IPS-NIHi7 (cell line): ENCODE data around the gene HEG1.
"Not testable (repeated sequence)": the region's sequence is repeated elsewhere in the genome, so short reads cannot be mapped to it uniquely, and the experiment has no call there.

Source experiments
- DNase-seq: peaks from one replicate; pipeline ENCODE4 v3.0.0; 2012; ENCODE audit warnings: mixed read lengths; ENCODE audit errors: extremely low spot score

Gene HEG1

DNA sequence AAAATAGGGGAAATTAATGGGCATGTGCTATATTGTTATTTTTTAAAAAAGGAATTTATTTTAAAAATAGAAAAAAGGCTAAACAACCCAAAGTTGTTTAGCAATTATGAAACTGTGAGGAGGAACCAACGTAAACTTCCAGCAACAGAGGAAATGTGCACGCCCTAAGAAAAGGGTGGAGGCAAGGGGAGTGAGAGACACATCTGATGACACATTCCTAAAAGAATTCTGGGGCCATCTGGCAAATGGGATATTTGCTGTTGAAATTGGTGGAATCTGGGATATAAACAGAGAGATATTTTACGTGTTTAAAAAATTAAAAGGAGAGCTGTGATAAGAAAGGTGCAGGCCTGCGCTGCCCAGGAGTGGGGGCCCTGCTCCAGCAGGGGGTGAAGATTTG is 70.4 kb downstream of the HEG1 start:
- DNase-seq, result no peak

DNA sequence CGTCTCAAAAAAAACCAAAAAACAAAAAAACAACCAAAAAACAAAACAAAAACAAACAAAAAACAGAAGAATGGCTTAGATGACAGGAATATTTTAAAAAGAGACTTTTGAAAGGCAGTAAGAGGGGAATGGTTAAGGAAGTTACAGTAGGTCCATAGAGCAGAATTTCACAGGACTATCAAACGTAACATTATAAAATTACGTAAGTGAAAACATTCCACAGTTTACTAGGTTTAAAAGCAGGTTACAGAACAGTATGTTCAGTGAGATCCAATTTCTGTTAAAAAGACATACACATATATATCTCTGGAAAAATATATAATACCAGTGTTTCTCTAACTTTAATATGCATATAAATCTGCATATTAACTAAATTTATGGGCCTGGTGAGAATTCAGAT is 71.0 kb downstream of the HEG1 start:
- no peak for DNase-seq

DNA sequence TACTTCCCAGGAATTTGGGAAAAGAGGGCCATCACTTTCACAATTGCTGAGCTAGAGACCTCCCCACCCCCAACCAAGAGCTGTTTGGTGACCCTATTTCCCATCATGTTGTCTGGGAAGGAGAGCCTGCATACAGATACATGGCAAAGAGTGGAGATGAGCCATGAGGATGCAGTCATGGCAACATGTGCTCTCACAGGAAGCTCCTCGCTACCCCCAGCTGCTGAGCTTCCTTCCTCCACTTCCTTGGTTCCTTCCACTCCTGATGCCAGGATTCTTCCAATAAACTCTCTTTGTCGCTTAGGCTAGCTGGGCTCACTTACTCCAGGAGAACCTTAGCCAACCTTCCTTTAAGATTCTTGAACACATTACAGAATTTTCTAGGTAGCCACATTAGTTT is 72.9 kb downstream of the HEG1 start:
- DNase-seq, result no peak

DNA sequence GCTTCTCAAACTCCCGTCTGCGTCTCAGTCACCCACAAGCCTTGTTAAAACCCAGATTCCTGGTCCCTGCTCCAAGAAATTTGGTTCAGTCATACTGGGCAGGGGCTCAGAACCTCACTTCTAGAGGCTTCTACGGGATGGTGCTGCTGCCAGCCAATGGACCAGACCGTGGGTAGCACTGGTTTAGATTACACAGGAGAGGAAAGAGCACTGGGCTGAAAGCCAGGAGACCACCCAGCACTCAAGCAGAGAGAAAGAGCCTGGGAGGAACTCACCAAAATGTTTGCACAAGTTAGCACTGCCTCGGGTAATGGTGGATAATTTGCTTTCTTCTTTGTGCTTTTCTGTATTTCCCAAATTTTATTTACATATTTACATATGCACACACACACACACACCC is 74.3 kb downstream of the HEG1 start:
- DNase-seq, result no peak

DNA sequence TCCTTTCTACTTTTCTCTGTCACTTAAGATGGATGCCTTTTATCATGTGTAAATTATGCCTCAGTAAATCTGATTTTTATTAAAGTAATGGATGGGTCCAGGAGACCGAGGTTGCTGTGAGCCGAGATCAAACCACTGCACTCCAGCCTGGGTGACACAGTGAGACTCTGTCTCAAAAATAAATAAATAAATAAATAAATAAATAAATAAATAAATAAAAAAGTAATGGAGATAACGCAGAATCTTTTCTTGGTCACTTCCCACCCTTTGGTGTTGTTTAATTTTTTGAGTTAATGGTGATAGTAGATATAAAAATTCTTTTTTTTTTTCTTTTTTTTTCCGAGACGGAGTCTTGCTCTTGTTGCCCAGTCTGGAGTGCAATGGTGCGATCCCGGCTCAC is 77.2 kb downstream of the HEG1 start:
- DNase-seq, result no peak

DNA sequence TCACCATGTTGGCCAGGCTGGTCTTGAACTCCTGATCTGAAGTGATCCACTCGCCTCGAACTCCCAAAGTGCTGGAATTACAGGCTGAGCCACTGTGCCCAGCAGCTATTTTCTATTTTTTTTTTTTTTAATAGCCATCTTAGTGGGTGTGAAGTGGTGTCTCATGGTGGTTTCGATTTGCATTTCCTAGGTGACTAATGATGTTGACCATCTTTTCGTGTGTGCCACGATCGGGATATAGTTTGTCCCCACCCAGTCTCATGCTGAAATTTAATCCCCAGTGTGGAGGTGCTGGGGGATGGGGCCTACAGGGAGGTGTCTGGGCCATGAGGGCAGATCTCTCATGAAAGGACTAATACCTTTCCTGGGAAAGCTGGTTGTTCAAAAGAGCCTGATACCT is 79.4 kb downstream of the HEG1 start:
- DNase-seq, result no peak

DNA sequence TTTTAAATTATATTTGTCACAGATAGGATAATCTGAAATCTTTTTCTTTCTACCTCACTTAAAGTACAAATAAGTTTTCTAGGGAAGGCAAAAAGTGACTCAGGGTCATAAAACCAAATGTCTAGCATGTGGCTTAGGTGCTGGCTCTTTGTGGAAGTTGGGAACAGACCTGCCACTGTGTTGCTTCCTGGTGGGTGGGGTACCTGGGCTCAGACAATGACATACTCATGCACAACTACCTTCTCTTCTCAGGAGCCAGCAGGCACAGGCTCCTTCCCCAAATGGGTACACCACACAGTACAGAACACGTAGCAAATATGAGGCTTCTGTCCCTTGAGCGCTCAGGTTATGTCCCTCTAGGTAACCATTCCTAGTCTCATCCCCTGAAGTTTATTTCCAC is 81.1 kb downstream of the HEG1 start:
- DNase-seq, result no peak

DNA sequence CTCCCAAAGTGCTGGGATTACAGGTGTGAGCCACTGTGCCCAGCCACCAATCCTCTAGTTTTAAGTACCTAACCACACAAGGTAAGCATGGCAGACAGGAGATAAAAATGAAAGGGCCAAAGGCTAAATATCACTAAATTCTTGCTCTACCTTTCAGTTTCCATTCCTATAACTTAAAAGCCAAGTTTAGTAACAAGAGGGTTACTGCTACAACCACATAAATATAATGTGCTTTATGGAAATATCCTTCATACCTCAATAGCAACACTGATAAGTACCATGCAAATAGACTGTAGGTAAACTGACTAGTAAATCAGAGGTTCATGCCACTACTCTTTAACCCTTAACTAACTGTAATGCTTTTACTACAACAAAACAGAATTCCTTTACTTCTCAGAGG is 82.5 kb downstream of the HEG1 start:
- DNase-seq, result no peak

DNA sequence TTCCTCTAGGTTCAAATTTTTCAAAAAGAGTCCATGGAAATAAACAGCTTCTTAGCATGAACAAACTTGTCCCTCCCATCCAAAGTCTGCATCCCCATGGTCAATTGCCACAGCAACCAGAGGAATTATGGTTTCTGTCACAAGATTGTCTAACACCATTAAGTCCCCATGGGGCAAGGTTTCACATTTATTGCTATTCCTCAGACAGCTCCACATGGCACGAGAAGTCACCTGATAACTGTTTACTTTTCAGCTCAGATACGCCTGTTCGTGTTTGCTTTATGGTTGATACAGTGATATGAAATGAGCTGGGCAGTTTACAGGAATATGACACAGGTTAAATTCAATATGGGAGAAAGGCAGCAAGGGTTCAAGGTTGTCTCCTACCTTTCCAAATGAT is 83.3 kb downstream of the HEG1 start:
- no peak for DNase-seq

DNA sequence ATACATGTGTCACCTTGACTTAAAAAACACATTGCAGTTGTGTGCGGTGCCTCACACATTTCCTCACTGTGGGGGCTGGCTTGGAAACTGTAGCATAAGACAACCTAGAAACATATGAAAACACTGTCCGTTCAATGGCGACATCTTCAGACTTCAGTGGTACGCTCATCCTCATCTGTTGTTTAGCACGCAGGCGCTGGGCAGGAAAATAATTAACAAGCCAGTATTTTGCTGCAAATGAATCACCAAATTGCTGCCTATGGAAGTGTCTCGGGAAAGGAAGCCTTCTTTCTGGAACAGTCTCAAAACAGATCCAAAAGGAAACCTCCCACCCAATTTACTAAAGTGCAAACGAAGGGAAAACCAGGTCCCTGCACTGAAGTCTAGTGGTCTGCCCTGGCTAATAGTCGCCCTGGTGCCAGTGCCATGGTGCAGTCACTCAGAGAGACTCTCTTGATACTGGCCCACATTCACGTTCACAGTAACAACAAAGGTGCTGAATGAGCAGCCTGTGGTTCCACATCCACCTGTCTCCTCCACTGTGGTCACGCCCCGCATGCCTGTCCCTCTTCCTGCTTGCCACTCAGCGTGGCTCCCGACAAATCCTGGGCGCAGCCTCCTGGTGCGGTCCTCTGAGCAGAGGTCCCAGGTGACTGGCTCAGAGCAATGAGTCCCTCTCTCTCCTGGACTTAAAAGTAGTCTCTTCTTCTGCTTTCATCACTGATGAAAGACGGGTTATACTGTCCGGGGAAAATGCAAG is 85.7 kb downstream of the HEG1 start:
- no peak for DNase-seq

DNA sequence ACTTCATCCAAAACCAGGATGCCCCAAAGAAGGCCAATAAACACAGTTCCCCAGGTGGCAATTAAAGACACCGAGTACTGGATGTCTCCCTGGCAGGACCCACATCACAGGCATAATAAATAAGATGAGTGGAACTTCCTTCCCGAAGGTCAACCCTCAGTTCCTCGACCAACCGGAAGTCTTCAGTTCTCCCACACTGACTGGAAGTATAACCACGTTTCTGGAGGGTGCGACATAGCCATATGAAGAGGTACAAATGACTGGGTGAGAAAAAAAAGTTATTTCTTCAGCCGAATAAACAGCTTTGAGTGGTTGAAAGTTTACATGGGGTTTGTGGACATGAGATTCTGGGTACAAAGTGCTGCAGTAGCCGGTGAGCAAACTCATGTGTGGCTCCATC is 86.6 kb downstream of the HEG1 start:
- no peak for DNase-seq

DNA sequence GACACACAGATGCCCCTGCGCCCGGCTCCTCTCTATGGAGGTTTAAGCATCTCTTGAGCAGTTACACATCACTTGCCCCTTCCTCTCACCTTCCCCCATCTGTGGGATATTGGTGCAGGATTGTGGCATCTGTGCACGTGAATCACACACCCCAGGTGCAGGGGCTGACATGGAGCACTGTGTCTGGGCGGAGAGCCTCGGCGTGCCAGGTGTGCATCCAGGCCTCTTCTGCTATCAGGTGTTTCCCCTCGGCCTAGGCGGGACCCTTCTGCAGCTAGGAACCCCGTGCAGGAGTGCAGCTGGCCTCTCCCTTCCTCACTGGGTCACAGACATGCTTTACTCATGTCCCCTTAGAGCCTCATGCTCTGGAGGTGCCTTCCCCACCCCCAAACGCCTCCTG is 87.8 kb downstream of the HEG1 start:
- DNase-seq, result no peak

DNA sequence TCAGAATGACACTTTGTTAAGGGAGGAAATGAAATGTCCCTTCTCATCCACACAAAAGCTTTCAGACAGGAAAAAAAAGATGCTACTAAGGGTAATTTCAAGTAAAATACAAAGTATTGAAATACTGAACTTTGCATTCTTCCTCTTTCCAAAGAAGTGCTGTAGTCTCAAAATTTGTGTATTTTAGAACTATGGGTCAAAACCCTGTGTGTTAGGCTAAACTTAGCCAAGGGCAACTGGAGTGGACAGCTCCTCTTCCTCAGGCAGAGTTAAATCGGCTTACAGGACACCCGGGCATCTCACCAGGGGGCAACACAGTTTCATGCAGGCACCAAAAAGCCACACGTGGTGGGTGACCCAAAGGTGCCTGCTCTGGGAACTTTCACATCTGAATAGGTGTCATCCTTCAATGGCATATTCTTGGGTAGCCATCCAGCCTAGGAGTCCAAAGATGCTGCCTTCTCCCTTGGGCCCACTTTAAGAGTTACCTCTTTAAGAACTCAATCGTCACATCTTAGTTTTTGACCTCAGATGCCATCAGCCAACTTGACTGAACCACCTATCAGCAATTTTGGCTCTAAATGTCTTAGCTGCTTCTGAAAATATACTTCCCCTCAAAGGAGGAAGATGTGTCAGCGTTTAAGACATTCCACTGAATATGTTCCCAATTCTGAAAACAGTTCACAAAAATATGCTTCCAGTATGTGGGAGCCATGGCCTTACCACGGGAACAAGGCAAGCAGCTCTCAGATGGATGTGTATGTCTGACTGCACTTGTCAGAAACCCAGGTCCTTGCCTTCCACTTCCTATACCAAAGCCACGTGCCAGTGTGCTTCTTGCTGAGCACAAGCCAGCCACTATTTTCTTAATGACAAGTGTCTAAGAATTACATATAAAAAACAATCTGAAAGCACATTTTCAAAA is 89.0 kb downstream of the HEG1 start:
- DNase-seq, result no peak

DNA sequence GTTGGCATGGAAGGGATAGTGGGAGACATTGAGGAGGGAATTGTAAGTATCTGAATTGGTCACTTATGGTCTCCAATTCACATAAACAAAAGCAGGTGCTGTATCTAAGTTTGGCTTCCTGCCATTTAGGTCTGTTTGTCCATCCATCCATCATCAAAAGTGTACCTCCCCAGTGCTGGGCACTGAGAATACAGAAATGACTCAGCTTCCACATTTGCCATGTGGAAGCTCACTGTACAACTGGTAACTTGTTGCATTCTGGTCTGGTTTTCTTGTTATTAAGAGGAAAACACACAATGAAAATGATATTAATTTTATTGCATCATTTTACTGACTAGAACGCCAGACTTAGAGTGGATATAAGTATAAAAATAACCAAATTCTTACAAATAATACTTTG is 90.4 kb downstream of the HEG1 start:
- no peak for DNase-seq

DNA sequence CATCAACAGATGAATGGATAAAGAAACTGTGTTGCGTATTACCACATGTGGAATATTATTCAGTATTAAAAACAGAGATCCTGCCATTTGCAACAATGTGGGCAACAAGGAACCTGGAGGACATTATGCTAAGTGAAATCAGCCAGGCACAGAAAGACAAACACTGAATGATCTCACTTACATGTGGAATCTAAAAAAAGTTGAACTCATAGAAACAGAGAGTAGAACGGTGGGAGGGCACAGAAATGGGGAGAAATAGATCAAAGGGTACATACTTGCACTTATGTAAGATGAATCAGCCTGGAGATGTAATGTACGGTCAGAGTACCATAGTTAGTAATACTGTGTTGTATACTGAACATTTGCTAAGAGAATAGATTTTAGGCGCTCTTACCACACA is 91.4 kb downstream of the HEG1 start:
- DNase-seq, result no peak

DNA sequence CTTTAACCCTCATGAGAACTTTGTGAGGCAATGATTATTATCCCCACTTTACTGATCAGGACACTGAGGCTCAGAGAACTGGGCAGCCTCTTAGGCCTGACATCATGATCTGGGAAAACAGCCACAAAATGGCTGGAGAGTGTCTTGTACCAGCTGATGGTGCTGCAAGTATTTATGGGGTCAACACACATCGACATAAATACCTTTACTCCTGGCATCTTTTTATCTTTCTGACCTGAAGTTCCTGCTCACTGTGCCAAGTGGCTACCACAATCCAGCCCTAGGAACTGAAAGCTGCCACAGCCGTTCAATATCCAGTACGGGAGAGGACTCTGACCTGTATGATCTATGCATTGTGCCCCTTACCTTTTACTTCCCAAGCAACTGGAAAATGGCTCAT is 92.0 kb downstream of the HEG1 start:
- DNase-seq, result no peak

DNA sequence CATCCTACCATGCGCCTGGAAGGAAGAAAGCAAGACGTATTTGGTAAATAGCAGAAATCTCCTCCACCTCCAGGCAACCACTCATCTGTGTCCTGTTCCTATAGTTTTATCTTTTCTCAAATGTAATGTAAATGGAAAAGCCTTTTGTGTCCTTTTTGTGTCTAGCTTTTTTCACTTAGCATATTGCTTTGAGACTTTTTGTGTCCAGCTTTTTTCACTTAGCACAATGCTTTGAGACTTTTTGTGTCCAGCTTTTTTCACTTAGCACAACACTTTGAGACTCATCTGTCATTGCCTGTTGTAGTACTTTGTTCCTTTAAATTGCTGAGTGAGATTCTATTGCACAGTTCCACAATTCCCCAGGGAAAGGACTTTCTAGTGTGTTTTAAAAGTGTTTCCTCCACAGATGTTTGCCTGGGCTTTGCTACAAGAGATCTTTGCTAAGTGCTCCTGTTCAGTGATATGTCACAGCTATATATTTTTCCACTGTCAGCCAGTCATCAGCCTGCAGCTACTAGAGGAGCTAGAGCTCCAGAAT is 93.3 kb downstream of the HEG1 start:
- DNase-seq, result no peak

DNA sequence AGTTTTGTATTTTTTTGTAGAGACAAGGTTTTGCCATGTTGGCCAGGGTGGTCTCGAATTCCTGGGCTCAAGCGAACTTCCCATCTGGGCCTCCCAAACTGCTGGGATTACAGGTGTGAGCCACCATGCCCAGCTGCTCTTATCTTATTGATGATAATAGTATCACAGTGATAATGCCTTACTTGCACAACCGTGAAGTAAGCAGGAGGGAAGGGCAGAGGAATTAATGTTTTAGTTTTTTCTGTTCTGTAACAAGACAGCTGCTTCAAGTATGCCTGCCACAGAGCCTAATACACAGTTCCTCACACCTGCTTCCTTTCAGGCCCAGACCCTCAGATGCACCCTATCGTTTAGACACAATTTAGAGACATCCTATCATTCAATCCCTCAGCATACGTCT is 95.1 kb downstream of the HEG1 start:
- no peak for DNase-seq

DNA sequence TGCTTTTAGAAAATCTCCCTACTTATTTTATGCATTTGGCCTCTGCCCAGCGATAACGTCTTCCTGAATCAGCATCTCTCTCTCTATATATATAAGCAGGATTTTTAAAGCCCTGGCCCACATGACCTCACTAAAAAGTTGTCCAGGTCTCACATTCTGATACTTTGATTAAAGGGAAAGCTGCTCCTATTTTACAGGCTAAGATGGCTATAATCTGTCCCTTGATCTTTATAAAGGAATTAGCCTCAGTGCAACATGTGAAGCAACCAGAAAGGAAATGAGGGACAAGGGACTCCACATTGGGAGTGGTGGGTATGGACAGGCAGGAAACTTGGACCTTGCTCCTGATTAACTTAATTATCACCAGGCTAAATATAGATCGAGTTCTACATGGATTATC is 95.7 kb downstream of the HEG1 start:
- no peak for DNase-seq

DNA sequence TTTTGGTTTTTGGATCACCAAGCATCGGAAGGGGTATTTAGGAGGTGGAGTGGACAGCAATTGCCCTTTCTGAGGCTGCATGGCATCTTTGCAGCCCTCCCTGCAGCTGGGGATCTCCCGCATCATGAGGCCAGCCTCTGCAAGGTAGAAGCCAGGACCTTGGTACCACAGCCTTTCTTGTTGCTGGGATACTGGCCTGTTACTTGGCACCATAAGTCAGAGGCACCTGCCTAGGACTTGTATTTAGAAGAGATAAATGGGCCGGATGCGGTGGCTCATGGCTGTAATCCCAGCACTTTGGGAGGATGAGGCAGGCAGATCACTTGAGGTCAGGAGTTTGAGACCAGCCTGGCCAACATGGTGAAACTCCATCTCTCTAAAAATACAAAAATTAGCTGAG is 97.8 kb downstream of the HEG1 start:
- DNase-seq, result not testable (repeated sequence)

DNA sequence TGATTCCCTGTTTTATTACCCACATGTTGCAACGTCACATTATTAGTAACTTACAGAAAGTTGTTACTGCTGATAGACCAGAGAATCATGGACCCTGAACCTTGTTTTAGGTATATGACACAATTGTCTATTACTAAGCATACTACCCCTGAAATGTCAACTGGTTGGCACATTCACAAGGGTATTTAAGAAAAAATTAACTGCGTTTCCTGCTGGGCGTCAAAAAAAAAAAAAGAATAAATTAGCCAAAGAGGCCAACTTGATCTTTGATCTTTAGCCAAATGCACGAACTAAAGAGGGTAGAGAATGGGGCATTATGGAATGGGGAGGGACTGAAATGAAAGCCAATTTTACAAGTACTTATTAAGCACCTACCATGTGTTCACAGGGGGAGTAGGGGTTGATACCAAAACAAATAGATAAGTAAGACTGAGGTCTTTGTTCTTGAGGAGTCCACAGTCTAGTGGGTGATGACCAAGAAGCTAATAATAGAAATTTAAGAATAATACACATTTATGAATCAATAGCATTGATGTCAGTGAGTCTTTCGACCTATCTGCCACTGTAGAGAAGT is 103.4 kb downstream of the HEG1 start:
- DNase-seq, result no peak

DNA sequence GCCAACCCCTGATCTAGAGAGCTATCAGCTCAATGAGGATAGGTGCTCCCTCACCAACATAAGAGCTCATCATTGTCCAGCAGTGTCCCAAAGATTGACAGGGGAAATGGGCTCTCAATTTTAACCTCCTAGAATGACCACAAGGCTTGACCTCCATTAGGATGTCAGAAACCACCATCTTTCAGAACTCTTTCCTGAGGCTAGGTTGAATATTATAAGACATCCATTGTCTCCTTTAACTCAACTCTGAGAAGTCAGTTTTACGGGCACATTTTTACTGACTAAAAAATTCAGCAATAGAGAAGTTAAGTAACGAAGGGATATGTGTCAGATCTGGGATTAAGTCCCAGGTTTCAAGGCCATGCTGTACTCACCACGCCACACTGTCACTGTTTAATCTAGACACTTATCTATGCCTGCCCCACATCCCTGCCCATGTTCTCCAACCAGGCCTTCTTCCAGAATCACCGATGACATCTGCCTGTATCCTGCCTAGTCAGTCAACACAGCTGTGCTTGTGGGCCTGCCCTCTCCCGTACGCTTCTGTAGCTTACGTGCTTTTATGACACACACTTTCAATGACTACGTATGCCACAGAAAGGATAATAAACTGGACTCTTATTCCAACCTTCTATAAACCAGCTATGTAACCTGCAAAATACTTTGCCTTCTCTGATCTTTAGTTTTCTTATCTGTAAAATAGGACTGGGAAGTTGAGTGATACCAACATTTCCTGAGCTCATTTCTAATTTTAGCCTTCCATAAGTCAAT is 104.1 kb downstream of the HEG1 start:
- no peak for DNase-seq
